Gastroesophageal sphincter (tissue), 3 donors: ENCODE measurements around the gene SRD5A2.

Experiments used
- EP300 ChIP-seq: sonication (generic); formaldehyde crosslinking; IDR thresholded peaks from one replicate; pipeline ENCODE4 v1.6.1; 2017; ENCODE audit warnings: antibody characterized with exemption, mild to moderate bottlenecking
- POLR2A ChIP-seq, 2 donors: fragments of 450-650 bp; IDR thresholded peaks; one replicate each; pipeline ENCODE4 v1.6.1; 2017; ENCODE audit warnings: antibody characterized with exemption in 2 of 2, mild to moderate bottlenecking in 2 of 2, moderate library complexity in 1 of 2
- POLR2AphosphoS5 ChIP-seq: sonication (generic); formaldehyde crosslinking; IDR thresholded peaks from one replicate; pipeline ENCODE4 v1.6.1; 2017; ENCODE audit warnings: antibody characterized with exemption
- TF ChIP-seq, protein P1 (sequence below), 4 experiments: fragments of 200-600 bp in 2 of 4; fragments of 450-650 bp in 2 of 4; sonication (generic) in 1 of 4; IDR thresholded peaks; one replicate each; pipeline ENCODE4 v1.5.1; 2017 to 2019; ENCODE audit warnings: antibody characterized with exemption in 4 of 4, mild to moderate bottlenecking in 2 of 4, moderate library complexity in 2 of 4

GRCh38 chr2:31541853-31542252 lies 38.9 kb downstream of the SRD5A2 start:
- TF ChIP-seq, protein P1, sequence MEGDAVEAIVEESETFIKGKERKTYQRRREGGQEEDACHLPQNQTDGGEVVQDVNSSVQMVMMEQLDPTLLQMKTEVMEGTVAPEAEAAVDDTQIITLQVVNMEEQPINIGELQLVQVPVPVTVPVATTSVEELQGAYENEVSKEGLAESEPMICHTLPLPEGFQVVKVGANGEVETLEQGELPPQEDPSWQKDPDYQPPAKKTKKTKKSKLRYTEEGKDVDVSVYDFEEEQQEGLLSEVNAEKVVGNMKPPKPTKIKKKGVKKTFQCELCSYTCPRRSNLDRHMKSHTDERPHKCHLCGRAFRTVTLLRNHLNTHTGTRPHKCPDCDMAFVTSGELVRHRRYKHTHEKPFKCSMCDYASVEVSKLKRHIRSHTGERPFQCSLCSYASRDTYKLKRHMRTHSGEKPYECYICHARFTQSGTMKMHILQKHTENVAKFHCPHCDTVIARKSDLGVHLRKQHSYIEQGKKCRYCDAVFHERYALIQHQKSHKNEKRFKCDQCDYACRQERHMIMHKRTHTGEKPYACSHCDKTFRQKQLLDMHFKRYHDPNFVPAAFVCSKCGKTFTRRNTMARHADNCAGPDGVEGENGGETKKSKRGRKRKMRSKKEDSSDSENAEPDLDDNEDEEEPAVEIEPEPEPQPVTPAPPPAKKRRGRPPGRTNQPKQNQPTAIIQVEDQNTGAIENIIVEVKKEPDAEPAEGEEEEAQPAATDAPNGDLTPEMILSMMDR (IDR thresholded peaks at IDR 0.05) = no peak
- TF ChIP-seq POLR2AphosphoS5 (no peak), POLR2A (IDR thresholded peaks at IDR 0.05) (no peak), EP300 (no peak)
